Neuronal stem cell (in vitro differentiated cells): ENCODE data around the gene SEMA7A.
"Not testable (repeated sequence)": the region's sequence is repeated elsewhere in the genome, so short reads cannot be mapped to it uniquely, and the experiment has no call there.

Source experiments
- DNase-seq: peaks from one replicate; pipeline ENCODE4 v3.0.0-alpha.2; 2013; ENCODE audit warnings: low spot score
- H2AFZ ChIP-seq: one replicate; pipeline ENCODE4 v1.6.1; 2013; ENCODE audit warnings: mild to moderate bottlenecking, low read length, inconsistent platforms
- H2AK5ac ChIP-seq: 2 replicates; pipeline ENCODE4 v1.6.1; 2013; ENCODE audit warnings: low read depth, mild to moderate bottlenecking, inconsistent platforms, low read length, moderate library complexity, mixed read lengths
- H2BK120ac ChIP-seq: 2 replicates; pipeline ENCODE4 v1.6.1; 2013; ENCODE audit warnings: low read depth, mild to moderate bottlenecking, inconsistent platforms, low read length, moderate library complexity, mixed read lengths
- H2BK12ac ChIP-seq: one replicate; pipeline ENCODE4 v1.6.1; 2013; ENCODE audit warnings: low read length, inconsistent platforms
- H2BK15ac ChIP-seq: 2 replicates; pipeline ENCODE4 v1.6.1; 2013; ENCODE audit warnings: mild to moderate bottlenecking, low read length, inconsistent platforms, mixed read lengths
- H2BK5ac ChIP-seq: one replicate; pipeline ENCODE4 v1.6.1; 2013; ENCODE audit warnings: inconsistent platforms, mild to moderate bottlenecking, low read length, moderate library complexity
- H3K14ac ChIP-seq: one replicate; pipeline ENCODE4 v1.6.1; 2013; ENCODE audit warnings: low read length, inconsistent platforms
- H3K18ac ChIP-seq: 2 replicates; pipeline ENCODE4 v1.6.1; 2013; ENCODE audit warnings: low read length, inconsistent platforms
- H3K23ac ChIP-seq: 2 replicates; pipeline ENCODE4 v1.6.1; 2013; ENCODE audit warnings: low read depth, mild to moderate bottlenecking, mixed read lengths, low read length, inconsistent platforms; ENCODE audit not compliant: poor library complexity
- H3K27ac ChIP-seq: replicated peaks from 3 replicates; pipeline ENCODE4 v1.5.1; 2013; ENCODE audit warnings: low read length, inconsistent platforms
- H3K27me3 ChIP-seq, 3 experiments: 2 replicates each; pipeline ENCODE4 v1.6.1; 2013; ENCODE audit warnings: low read length in 3 of 3, mild to moderate bottlenecking in 2 of 3, inconsistent platforms in 1 of 3, low read depth in 1 of 3, mixed read lengths in 1 of 3, moderate library complexity in 1 of 3; ENCODE audit not compliant: control insufficient read depth in 3 of 3, insufficient read depth in 3 of 3
- H3K36me3 ChIP-seq, 2 donors: replicated peaks in 1 of 2; 2 replicates each; pipeline ENCODE4 v1.6.1; 2013; ENCODE audit warnings: low read length in 2 of 2; ENCODE audit not compliant: control insufficient read depth in 2 of 2, insufficient read depth in 2 of 2
- H3K4ac ChIP-seq: 2 replicates; pipeline ENCODE4 v1.6.1; 2013; ENCODE audit warnings: inconsistent platforms, mild to moderate bottlenecking, low read length, moderate library complexity
- H3K4me1 ChIP-seq, 2 donors: 1 replicate in 1 of 2; 2 replicates in 1 of 2; pipeline ENCODE4 v1.6.1; 2013; ENCODE audit warnings: low read length in 2 of 2, low read depth in 1 of 2; ENCODE audit not compliant: control insufficient read depth in 2 of 2, insufficient read depth in 1 of 2
- H3K4me2 ChIP-seq: one replicate; pipeline ENCODE4 v1.6.1; 2013; ENCODE audit warnings: mild to moderate bottlenecking, low read length, inconsistent platforms; ENCODE audit not compliant: insufficient read depth, poor library complexity, severe bottlenecking
- H3K4me3 ChIP-seq, 2 donors: 2 replicates each; pipeline ENCODE4 v1.5.1; 2013; ENCODE audit warnings: low read length in 2 of 2, mild to moderate bottlenecking in 2 of 2, inconsistent platforms in 1 of 2, moderate library complexity in 1 of 2
- H3K79me1 ChIP-seq: one replicate; pipeline ENCODE4 v1.6.1; 2013; ENCODE audit warnings: low read depth, mild to moderate bottlenecking, inconsistent platforms, low read length, moderate library complexity
- H3K9ac ChIP-seq: one replicate; pipeline ENCODE4 v1.6.1; 2013; ENCODE audit warnings: mild to moderate bottlenecking, low read depth, low read length, inconsistent platforms; ENCODE audit not compliant: poor library complexity
- H3K9me3 ChIP-seq, 2 donors: replicated peaks in 1 of 2; 2 replicates each; pipeline versions ENCODE3 to v1.6.1; 2013; ENCODE audit warnings: low read length in 2 of 2, mild to moderate bottlenecking in 2 of 2, inconsistent platforms in 1 of 2, low read depth in 1 of 2, mixed read lengths in 1 of 2, moderate library complexity in 1 of 2; ENCODE audit not compliant: control insufficient read depth in 2 of 2, insufficient read depth in 1 of 2
- H4K8ac ChIP-seq: one replicate; pipeline ENCODE4 v1.6.1; 2013; ENCODE audit warnings: low read depth, mild to moderate bottlenecking, inconsistent platforms, low read length, moderate library complexity
- H4K91ac ChIP-seq: one replicate; pipeline ENCODE4 v1.6.1; 2013; ENCODE audit warnings: low read length, low read depth, mild to moderate bottlenecking, inconsistent platforms; ENCODE audit not compliant: poor library complexity
- WGBS, 2 donors: extraction: QIAGEN DNeasy Blood & Tissue Kit; methylation state at CpG; one replicate each; pipeline ENCODE4 v1.1.7; 2013; ENCODE audit warnings: missing lambda C conversion rate in 2 of 2, mixed read lengths in 1 of 2; ENCODE audit not compliant: insufficient read length in 2 of 2, insufficient replicate concordance in 1 of 2; ENCODE audit errors: extremely low coverage in 2 of 2; 5-methylcytosine and 5-hydroxymethylcytosine counted together

The SEMA7A gene

DNA sequence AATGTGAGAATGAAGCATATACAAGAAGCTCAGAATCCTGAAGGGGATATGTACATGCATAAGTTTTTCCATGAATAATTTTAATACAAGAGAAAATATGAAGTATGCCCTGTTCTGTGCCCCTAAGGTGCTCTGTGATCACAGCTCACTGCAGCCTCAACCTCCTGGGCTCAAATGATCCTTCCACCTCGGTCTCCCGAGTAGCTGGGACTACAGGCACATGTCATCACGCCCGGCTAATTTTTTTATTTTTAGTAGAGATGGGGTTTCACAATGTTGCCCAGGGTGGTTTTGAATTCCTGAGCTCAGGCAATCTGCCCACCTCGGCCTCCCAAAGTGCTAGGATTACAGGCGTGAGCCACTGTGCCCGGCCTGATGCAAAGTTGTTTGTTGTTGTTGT, 37.9 kb upstream of the SEMA7A start:
- H2BK5ac ChIP-seq, H3K9ac ChIP-seq, H3K27me3 ChIP-seq, H3K27ac ChIP-seq, H3K4me3 ChIP-seq, H3K4me2 ChIP-seq, H3K4ac ChIP-seq, DNase-seq, H2BK12ac ChIP-seq, H3K4me1 ChIP-seq, H3K14ac ChIP-seq, H4K8ac ChIP-seq, H3K79me1 ChIP-seq, H2AFZ ChIP-seq, H2BK15ac ChIP-seq, H4K91ac ChIP-seq, H3K23ac ChIP-seq, H2BK120ac ChIP-seq, H3K18ac ChIP-seq, H2AK5ac ChIP-seq, H3K9me3 ChIP-seq: not testable (repeated sequence)
- peaks cover 14 to 63% of the 10 kb centered on the region in 2 donors for H3K36me3 ChIP-seq
- WGBS, 2 donors = no CpG with 5 or more reads among the region's 7 CpGs

DNA sequence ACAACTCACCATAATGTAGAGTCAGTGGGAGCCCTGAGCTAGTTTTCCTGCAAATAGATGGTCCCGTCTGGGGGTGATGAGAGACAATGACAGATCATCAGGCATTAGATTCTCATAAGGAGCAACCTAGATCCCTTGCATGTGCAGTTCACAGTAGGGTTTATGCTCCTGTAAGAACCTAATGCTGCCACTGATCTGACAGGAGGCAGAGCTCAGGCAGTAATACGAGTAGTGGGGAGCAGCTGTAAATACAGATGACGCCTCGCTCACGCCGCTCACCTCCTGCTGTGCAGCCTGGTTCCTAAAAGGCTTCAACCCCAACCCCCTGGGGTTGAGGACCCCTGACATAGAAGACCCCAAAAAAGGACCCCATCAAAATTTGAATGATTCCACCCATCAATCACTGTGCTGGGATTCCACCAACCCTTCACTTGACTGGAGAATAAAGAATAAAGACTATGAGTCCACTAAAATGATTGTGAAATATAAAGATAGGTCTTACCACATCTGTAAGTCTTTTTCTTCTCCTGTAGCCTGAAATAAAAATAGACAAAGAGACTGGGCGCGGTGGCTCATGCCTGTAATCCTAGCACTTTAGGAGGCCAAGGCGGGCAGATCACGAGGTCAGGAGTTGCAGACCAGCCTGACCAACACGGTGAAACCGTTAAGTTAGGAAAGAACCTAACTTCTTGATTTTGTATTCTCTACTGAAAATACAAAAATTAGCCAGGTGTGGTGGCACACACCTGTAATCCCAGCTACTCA, 37.1 kb upstream of the SEMA7A start:
- DNase-seq = no peak

DNA sequence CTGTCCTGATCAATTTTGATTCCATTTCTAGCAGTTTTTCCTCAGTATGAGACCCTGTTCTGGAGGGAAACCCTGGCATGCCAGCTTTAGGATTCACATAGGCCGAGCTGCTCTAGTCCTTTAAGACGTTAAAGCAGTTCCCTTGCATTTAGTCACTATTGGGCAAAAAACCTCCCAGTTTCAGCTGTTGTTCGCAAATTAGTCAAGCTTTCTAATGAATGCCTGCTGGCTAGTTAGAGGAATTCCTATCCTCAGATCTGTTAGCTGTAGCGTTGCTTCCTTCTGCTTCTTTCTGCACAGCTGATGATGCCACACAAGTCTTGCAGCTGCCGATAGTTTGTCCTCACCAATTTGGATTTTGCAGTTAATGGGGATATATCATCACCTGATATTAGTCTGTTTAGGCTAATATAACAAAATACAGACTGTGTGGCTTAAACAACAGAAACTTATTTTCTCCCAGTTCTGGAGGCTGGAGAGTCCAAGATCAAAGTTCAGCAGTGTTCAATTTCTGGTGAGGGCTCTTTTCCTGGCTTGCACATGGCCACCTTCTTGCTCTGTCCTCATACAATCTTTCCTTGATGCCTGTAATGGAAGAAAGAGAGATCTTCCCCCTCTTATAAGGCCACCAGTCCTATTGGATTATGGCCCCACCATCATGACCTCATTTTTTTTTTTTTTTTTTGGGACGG, 34.7 kb upstream of the SEMA7A start:
- Histone ChIP-seq H2BK5ac (no peak overlapping the region), H3K27me3 (no peaks in the 10 kb centered on the region), H3K14ac (no peak overlapping the region), H2AFZ (no peak overlapping the region), H3K79me1 (no peaks in the 10 kb centered on the region), H2BK120ac (no peak overlapping the region), H3K4me2 (no peak overlapping the region), H3K4ac (no peak overlapping the region), H3K27ac (no peak overlapping the region), H3K4me1 (no peaks in the 10 kb centered on the region), H2BK12ac (no peak overlapping the region), H3K4me3 (no peak overlapping the region), H3K36me3 (peaks cover 10 to 71% of the 10 kb centered on the region in 2 donors), H2AK5ac (no peak overlapping the region), H4K91ac (no peak overlapping the region), H3K18ac (no peak overlapping the region), H3K23ac (no peak overlapping the region), H2BK15ac (no peak overlapping the region), H3K9ac (no peak overlapping the region), H3K9me3 (peaks cover 0 to 10% of the 10 kb centered on the region in 2 donors), H4K8ac (no peak overlapping the region)
- no CpG with 5 or more reads among the region's 6 CpGs for WGBS, 2 donors
- no peak for DNase-seq

More for the DNA sequence above, 37.1 kb upstream of the SEMA7A start:
- Histone ChIP-seq H3K4ac (no peak overlapping the region), H3K4me2 (no peak overlapping the region), H3K14ac (no peak overlapping the region), H3K9ac (no peak overlapping the region), H4K8ac (no peak overlapping the region), H3K36me3 (peaks cover 15 to 72% of the 10 kb centered on the region in 2 donors), H3K23ac (no peak overlapping the region), H2BK120ac (no peak overlapping the region), H2AFZ (no peak overlapping the region), H3K79me1 (no peaks in the 10 kb centered on the region), H3K27ac (no peak overlapping the region), H3K4me1 (no peaks in the 10 kb centered on the region), H2AK5ac (no peak overlapping the region), H2BK15ac (no peak overlapping the region), H2BK5ac (no peak overlapping the region), H3K18ac (no peak overlapping the region), H4K91ac (no peak overlapping the region), H2BK12ac (no peak overlapping the region), H3K4me3 (no peak overlapping the region), H3K9me3 (peaks cover 0 to 8% of the 10 kb centered on the region in 2 donors), H3K27me3 (no peaks in the 10 kb centered on the region)
- no CpG with 5 or more reads among the region's 12 CpGs for WGBS, 2 donors

DNA sequence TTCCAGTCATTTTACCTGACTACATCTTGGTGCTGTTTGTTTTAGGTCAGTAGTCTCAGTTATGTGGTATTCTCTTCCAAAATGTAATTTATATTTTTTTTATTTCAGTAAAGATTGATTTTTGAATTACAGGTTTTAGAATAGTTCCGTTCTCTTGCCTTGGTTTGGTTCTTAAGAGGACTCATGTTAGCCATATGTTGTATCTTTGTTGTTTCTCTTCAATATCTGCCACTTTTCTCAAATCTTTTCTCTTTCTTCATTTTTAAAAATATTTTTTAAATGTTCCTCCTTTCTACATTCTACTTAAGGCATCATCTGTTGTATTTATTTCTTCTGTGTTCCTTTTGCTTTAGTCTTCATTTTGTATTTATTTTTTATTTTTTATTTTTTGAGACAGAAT, 32.8 kb upstream of the SEMA7A start:
- Histone ChIP-seq H3K27ac (no peak overlapping the region), H3K9me3 (peaks cover 0 to 20% of the 10 kb centered on the region in 2 donors), H2BK120ac (no peak overlapping the region), H3K4me1 (peaks cover 0 to 3% of the 10 kb centered on the region in 2 donors), H3K4me2 (no peak overlapping the region), H2AK5ac (no peak overlapping the region), H3K14ac (no peak overlapping the region), H3K4me3 (no peak overlapping the region), H3K18ac (no peak overlapping the region), H3K36me3 (peaks cover 5 to 57% of the 10 kb centered on the region in 2 donors), H2BK15ac (no peak overlapping the region), H4K8ac (no peak overlapping the region), H2BK5ac (no peak overlapping the region), H3K9ac (no peak overlapping the region), H3K79me1 (no peaks in the 10 kb centered on the region), H3K23ac (no peak overlapping the region), H4K91ac (no peak overlapping the region), H2BK12ac (no peak overlapping the region), H2AFZ (no peak overlapping the region), H3K27me3 (no peaks in the 10 kb centered on the region), H3K4ac (no peak overlapping the region)
- WGBS, 2 donors = no CpG with 5 or more reads among the region's 1 CpG
- DNase-seq = no peak
